ENCODE data around the gene RCAN1.

Gene RCAN1

GRCh38 chr21:34536311-34536710 lies 78.6 kb downstream of the RCAN1 start:
- no peak for DNase-seq

- no peak for DNase-seq
Measured at GRCh38 chr21:34535886-34536285, 79.0 kb downstream of the RCAN1 start.

GRCh38 chr21:34534522-34534921 lies 80.4 kb downstream of the RCAN1 start:
- DNase-seq, result no peak

- DNase-seq, result no peak
Measured at GRCh38 chr21:34533938-34534337, 81.0 kb downstream of the RCAN1 start.

GRCh38 chr21:34531399-34531798 lies 83.5 kb downstream of the RCAN1 start:
- no peak for DNase-seq

- DNase-seq, result no peak
Measured at GRCh38 chr21:34530261-34530660, 84.7 kb downstream of the RCAN1 start.

GRCh38 chr21:34528131-34528561 lies 86.8 kb downstream of the RCAN1 start:
- no peak for DNase-seq

- no peak for DNase-seq
Measured at GRCh38 chr21:34526618-34527290, 88.2 kb downstream of the RCAN1 start.

GRCh38 chr21:34526241-34526617 lies 88.7 kb downstream of the RCAN1 start:
- no peak for DNase-seq

GRCh38 chr21:34524646-34525601 lies 90.0 kb downstream of the RCAN1 start:
- DNase-seq, result no peak

GRCh38 chr21:34523019-34523555 lies 91.8 kb downstream of the RCAN1 start:
- no peak for DNase-seq

- DNase-seq, result no peak
Measured at GRCh38 chr21:34522284-34522683, 92.6 kb downstream of the RCAN1 start.

GRCh38 chr21:34521561-34521960 lies 93.4 kb downstream of the RCAN1 start:
- no peak for DNase-seq

- no peak for DNase-seq
Measured at GRCh38 chr21:34520764-34521508, 94.0 kb downstream of the RCAN1 start.

GRCh38 chr21:34520281-34520680 lies 94.6 kb downstream of the RCAN1 start:
- no peak for DNase-seq

- DNase-seq, result no peak
Measured at GRCh38 chr21:34519694-34520093, 95.2 kb downstream of the RCAN1 start.

GRCh38 chr21:34519016-34519415 lies 95.9 kb downstream of the RCAN1 start:
- DNase-seq, result no peak

GRCh38 chr21:34518301-34518700 lies 96.6 kb downstream of the RCAN1 start:
- no peak for DNase-seq

GRCh38 chr21:34517491-34518245 lies 97.2 kb downstream of the RCAN1 start:
- DNase-seq, result no peak

GRCh38 chr21:34517039-34517438 lies 97.9 kb downstream of the RCAN1 start:
- DNase-seq, result no peak

GRCh38 chr21:34514576-34515115 lies 100.3 kb downstream of the RCAN1 start:
- DNase-seq, result no peak

- DNase-seq, result peak; percentile 16 to 64
Measured at GRCh38 chr21:34513129-34513675, 101.7 kb downstream of the RCAN1 start.
